ENCODE measurements around the gene SYT6. TPM values are rescaled to one million over a fixed set of nuclear protein-coding genes. Genes with fewer than 3 reads are reported as not detected.

Gene SYT6, protein sequence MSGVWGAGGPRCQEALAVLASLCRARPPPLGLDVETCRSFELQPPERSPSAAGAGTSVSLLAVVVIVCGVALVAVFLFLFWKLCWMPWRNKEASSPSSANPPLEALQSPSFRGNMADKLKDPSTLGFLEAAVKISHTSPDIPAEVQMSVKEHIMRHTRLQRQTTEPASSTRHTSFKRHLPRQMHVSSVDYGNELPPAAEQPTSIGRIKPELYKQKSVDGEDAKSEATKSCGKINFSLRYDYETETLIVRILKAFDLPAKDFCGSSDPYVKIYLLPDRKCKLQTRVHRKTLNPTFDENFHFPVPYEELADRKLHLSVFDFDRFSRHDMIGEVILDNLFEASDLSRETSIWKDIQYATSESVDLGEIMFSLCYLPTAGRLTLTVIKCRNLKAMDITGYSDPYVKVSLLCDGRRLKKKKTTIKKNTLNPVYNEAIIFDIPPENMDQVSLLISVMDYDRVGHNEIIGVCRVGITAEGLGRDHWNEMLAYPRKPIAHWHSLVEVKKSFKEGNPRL
- not detected for total RNA-seq

DNA sequence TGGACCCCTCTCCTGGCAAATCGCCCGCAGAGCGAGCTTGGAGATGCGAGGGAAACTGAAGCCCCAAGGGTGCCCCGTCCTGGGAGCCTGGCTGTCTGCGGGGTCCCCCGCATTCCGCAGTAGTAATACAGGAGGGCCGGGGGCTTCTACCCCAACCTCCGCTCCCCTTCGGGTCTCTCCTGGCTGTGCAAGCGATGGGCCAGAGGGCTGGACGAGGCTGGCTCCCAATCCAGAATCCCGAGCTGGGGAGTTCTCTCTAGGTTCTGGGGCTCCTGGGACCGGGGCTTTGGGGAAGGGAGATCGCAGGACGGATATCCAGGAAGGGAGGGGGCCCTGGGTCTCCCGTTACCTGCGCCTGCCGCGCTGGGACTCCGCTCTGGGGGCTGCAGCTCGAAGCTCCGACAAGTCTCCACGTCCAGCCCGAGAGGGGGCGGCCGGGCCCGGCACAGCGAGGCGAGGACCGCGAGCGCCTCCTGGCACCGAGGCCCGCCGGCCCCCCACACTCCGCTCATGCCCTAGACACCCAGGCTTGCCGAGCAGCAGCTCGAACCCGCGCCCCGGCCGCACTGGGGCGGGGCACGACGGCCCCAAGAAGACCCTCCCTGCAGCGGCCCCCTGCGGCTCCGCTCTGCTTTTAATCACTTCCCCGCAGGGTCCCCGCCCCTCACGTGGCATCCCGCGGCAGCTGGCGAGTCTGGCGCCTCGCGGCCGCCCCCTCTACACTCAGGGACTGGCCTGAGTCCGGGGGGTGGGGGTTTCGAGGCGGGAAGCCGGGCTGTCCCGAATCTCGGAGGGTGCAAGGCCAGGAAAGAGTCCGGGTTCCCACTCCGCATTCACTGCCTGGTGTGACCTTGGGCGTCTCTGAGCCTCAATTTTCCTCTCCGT, at the start of gene SYT6:
Gene SYT6 (minus strand): TSS at position 609 of the 885 bp plus-strand sequence. CDS start 97 bp downstream, at position 512.
- ChIA-PET POLR2A (no interaction called here), CTCF (interaction anchor here (0.9 to 1.9 kb wide), 3 partner anchors 61 to 318 kb away, joined by 3 to 9 read pairs (median 3); no protein-coding TSS in a partner anchor)
- H3K4me3 Mint-ChIP-seq: peak within 1 kb of the TSS; percentile 18

DNA sequence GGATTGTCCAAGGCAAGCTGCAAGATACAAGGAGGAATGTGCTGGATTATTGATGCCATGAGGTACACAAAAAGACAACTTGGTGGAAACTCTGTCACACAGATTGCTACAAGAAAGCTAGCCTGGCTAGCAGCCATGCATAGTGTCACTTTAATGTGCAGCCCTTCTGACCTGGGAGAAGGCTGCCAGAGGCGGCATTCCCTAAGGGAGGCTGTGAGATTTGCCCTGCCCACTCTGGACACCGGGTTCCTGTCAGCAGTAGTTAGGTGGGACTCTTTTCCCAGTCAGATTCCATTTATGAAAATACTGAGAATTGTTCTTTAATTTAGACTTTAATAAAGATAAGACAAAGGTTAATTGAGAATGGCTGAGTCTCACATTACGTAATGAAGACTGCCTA, 47.8 kb upstream of the SYT6 start:
- Mint-ChIP-seq H3K4me1 (ENCODE audit: low read depth) (no peaks in the 10 kb centered on the region), H3K9me3 (no peaks in the 10 kb centered on the region), H3K27me3 (peaks cover 18% of the 10 kb centered on the region), H3K4me3 (no peak overlapping the region), H3K36me3 (no peaks in the 10 kb centered on the region), H3K27ac (no peak overlapping the region)
- intact Hi-C loops (cut with micrococcal nuclease): no loop called here
- no peak for DNase-seq
- ChIA-PET POLR2A (no interaction called here), CTCF (no interaction called here)

More for the DNA sequence above, at the start of gene SYT6:
- Mint-ChIP-seq H3K4me1 (ENCODE audit: low read depth) (peaks cover 9% of the 10 kb centered on the region), H3K27me3 (peaks cover 65% of the 10 kb centered on the region), H3K27ac (no peak within 1 kb of the TSS), H3K36me3 (no peaks in the 10 kb centered on the region), H3K9me3 (no peaks in the 10 kb centered on the region)
- intact Hi-C loops (cut with micrococcal nuclease): no loop called here
- no peak for DNase-seq

DNA sequence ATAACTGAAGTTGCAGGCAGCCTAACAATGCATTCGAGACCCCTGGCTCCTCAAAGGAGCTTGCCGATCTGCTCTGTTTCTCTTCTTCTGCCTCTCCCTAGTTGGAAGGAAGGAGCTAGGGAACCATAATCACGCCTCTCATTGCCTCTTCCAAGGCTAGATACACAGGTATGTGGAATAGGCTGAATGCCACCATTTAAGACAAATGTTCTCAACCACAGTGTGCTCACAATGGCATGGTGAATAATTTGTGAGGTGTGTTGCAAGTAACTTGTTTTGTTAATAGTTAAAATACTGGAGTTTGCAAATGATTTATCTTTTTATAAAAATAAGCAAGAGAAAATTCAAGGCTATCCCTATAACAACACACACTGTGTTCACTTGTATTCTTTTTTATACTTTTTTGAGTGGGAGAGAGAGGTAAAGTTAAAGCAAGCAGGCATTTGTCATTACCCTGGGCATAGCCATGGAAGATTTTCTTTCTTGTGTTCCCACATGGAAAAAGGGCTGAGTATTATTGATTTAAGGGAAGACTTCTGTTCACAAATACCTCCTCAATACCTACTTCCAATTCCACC, 45.4 kb upstream of the SYT6 start:
- no peak overlapping the region for H3K4me3 Mint-ChIP-seq
- peaks cover 5% of the 10 kb centered on the region for H3K36me3 Mint-ChIP-seq

DNA sequence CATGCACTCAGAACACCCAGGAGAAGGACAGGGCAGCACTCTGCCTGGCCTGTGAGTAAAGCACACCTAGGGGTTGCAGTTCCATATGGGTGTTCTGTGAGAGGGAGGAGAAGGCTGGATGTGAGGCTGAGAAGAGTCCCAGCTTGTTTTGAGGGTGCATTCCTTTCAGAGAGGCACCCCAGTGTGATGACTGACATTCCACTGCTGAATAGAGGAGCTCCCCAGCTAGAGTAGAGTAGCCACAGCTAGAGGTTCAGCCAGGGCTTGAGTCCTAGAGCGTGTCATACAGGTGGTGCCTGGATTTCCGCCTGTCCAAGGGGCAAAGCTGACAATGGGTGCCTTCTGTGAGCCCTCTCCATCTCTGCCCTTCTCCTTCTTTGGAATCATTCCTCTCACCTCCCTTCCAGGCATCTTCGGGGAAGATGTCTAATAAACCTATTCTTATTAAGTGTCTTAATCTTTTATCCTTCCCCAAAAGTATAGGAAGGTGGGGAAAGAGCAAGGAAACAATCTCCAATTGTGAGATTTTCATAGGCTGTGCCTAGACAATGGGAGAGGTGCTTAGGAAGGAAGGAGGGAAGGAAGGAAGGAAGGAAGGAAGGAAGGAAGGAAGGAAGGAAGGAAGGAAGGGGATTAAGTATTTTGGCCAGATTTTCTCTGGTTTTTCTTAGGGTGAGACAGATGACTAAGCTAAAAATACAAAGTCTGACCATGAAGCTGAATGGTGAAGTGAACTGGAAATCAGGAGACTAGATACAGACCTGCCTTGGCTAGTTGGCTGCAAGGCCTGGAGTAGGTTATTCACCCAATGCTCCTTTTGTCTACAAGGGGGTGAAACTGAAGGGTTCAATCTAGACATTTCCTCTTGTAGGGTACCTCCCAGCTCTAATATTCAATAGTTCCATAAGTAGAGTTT, 43.6 kb upstream of the SYT6 start:
- Mint-ChIP-seq H3K36me3 (peaks cover 5% of the 10 kb centered on the region), H3K4me1 (ENCODE audit: low read depth) (no peaks in the 10 kb centered on the region), H3K27me3 (peaks cover 36% of the 10 kb centered on the region), H3K4me3 (no peak overlapping the region), H3K27ac (no peak overlapping the region), H3K9me3 (peaks cover 6% of the 10 kb centered on the region)
- ChIA-PET CTCF (no interaction called here), POLR2A (no interaction called here)
- no peak for DNase-seq
- intact Hi-C loops (cut with micrococcal nuclease): no loop called here

More for the DNA sequence above, 45.4 kb upstream of the SYT6 start:
- Mint-ChIP-seq H3K4me1 (ENCODE audit: low read depth) (no peaks in the 10 kb centered on the region), H3K9me3 (peaks cover 6% of the 10 kb centered on the region), H3K27ac (no peak overlapping the region), H3K27me3 (peaks cover 31% of the 10 kb centered on the region)
- DNase-seq: no peak
- POLR2A ChIA-PET: no interaction called here
- intact Hi-C loops (cut with micrococcal nuclease): no loop called here
- CTCF ChIA-PET: no interaction called here

DNA sequence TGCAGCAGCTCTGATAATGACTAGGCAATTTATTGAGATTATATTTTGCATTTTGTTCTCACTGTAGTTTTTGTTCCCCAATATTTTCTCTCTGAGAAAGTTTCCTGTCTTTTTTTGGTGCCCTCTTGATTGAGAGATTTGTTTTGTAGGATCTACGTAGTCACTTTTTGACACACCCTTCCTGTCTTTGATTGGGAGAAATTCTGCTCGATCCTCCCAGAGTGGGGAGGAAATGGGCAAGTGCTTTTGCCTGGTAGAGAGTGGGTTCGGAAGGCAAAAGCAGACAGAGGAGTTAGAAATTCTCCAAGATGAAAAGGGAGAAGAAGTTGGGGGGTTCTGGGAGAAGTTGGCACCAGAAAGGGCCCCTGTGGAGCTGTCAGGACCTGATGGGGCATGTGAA, 42.1 kb upstream of the SYT6 start:
- no peak overlapping the region for H3K4me3 Mint-ChIP-seq
- no peaks in the 10 kb centered on the region for H3K4me1 Mint-ChIP-seq (ENCODE audit: low read depth)
- CTCF ChIA-PET: no interaction called here
- peaks cover 34% of the 10 kb centered on the region for H3K27me3 Mint-ChIP-seq
- no peak for DNase-seq
- POLR2A ChIA-PET: no interaction called here
- H3K36me3 Mint-ChIP-seq: peaks cover 5% of the 10 kb centered on the region
- H3K9me3 Mint-ChIP-seq: peaks cover 6% of the 10 kb centered on the region
- no peak overlapping the region for H3K27ac Mint-ChIP-seq
- intact Hi-C loops (cut with micrococcal nuclease): no loop called here

DNA sequence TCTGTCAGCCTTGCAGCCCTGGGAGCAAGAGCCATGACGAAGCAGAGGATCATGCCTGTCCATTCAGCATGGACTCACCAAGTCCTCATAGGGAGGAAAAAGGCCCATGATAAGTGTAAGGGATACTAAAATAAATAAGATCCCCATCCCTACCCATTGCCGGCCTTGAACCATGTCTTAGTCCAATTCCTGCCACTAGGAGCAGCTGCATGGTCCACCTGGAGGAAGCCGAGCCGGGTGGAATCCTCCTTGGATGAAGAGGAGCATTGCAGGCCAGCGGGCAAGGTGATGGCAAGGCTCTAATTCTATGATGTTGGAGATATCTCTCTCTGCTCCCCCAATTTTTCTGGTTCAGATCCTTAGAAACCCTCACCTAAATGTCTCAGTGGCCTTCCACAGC, 38.7 kb upstream of the SYT6 start:
- no peaks in the 10 kb centered on the region for H3K4me1 Mint-ChIP-seq (ENCODE audit: low read depth)
- H3K27me3 Mint-ChIP-seq: peaks cover 25% of the 10 kb centered on the region
- DNase-seq: no peak
- no peak overlapping the region for H3K27ac Mint-ChIP-seq
- H3K4me3 Mint-ChIP-seq: no peak overlapping the region
- POLR2A ChIA-PET: no interaction called here
- intact Hi-C loops (cut with micrococcal nuclease): no loop called here
- H3K9me3 Mint-ChIP-seq: peaks cover 6% of the 10 kb centered on the region
- CTCF ChIA-PET: no interaction called here
- peaks cover 5% of the 10 kb centered on the region for H3K36me3 Mint-ChIP-seq

DNA sequence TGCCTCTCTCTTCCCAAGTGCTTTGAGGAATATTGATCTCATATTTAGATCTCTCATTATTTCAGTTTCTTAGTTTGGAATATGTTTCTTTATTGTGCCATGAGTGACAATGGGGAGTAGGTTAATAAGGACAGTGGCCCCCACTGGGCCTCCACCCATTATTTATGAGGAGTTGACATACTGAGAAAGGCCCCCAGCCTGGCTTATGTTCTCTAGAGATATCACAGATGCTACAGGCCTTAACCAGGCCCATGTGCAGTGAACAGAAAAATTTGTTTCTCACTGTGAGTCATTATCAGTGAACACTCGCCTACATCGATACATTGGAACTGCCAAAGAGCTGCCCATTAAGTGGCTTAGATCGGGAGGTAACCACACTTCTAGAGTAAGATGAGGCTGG, 35.7 kb upstream of the SYT6 start:
- peaks cover 2% of the 10 kb centered on the region for H3K36me3 Mint-ChIP-seq
- no peak overlapping the region for H3K4me3 Mint-ChIP-seq
- ChIA-PET CTCF (no interaction called here), POLR2A (no interaction called here)
- H3K4me1 Mint-ChIP-seq (ENCODE audit: low read depth): no peaks in the 10 kb centered on the region
- DNase-seq: no peak
- intact Hi-C loops (cut with micrococcal nuclease): no loop called here
- peaks cover 3% of the 10 kb centered on the region for H3K9me3 Mint-ChIP-seq
- no peak overlapping the region for H3K27ac Mint-ChIP-seq
- peaks cover 9% of the 10 kb centered on the region for H3K27me3 Mint-ChIP-seq

DNA sequence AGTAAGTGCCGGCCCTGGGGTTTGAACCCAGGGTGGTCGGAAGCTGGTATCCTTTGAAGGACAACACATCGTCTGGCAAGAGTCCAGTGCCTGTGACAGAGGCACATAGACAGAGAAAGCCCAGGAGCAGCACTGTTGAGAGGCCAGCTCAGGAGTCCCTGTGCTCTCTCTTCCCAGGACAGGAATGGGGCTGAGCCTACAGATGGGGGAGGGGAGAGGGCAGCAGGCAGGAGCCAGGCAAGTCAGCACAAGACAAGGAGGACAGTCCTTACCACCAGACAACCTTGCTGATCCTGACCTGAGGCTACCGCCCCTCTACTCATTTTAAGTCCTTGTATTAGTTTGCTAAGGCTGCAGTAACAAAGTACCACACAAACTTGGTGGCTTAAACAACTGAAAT, 27.7 kb upstream of the SYT6 start:
- no peak for DNase-seq
- H3K4me1 Mint-ChIP-seq (ENCODE audit: low read depth): no peaks in the 10 kb centered on the region
- no peaks in the 10 kb centered on the region for H3K27me3 Mint-ChIP-seq
- H3K27ac Mint-ChIP-seq: no peak overlapping the region
- ChIA-PET POLR2A (no interaction called here), CTCF (no interaction called here)
- intact Hi-C loops (cut with micrococcal nuclease): no loop called here
- no peak overlapping the region for H3K4me3 Mint-ChIP-seq
- peaks cover 4% of the 10 kb centered on the region for H3K9me3 Mint-ChIP-seq
- H3K36me3 Mint-ChIP-seq: no peaks in the 10 kb centered on the region

DNA sequence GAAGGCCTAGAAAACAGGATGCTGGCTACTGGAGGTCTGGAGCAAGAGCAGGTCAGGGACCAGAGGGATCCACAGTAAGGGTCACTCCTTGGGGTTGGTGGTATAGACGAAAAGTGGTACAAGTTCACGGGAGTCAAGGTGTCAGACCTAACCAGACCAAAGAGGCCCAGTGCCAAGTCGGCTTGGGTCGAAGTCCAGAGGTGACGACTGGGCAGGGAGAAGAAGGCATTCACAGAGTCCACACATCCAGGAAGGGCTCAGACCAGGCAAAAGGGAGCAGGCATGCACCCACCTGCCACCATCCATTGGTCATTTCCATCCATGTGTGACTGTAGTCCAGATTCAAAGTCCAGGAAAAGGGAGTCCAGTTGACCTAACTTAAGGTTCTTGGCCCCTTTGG, 27.1 kb upstream of the SYT6 start:
- Mint-ChIP-seq H3K27ac (no peak overlapping the region), H3K27me3 (no peaks in the 10 kb centered on the region), H3K4me3 (no peak overlapping the region), H3K36me3 (no peaks in the 10 kb centered on the region), H3K9me3 (peaks cover 4% of the 10 kb centered on the region), H3K4me1 (ENCODE audit: low read depth) (no peaks in the 10 kb centered on the region)
- intact Hi-C loops (cut with micrococcal nuclease): no loop called here
- POLR2A ChIA-PET: no interaction called here
- DNase-seq: no peak
- CTCF ChIA-PET: no interaction called here

DNA sequence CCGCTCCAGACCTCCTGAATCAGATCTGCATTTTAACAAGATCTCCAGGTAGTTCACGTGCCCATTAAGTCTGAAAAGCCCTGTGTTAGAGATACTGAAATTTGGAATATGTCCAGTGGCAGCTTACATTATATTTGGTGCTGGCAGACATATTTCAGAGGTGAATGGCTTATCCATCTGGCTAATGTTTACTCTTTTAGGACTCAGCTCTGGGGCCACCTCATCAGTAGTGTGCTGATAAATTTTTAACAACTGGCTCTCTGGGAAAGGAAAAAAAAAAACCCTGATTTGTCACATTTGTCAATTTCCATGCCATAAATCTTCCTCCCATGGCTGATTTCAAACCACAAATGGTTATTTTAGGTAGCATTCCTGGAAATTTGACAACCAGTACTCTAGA, 25.3 kb upstream of the SYT6 start:
- H3K4me1 Mint-ChIP-seq (ENCODE audit: low read depth): no peaks in the 10 kb centered on the region
- intact Hi-C loops (cut with micrococcal nuclease): no loop called here
- H3K27me3 Mint-ChIP-seq: no peaks in the 10 kb centered on the region
- POLR2A ChIA-PET: no interaction called here
- H3K36me3 Mint-ChIP-seq: no peaks in the 10 kb centered on the region
- H3K9me3 Mint-ChIP-seq: no peaks in the 10 kb centered on the region
- no peak overlapping the region for H3K27ac Mint-ChIP-seq
- no peak overlapping the region for H3K4me3 Mint-ChIP-seq
- CTCF ChIA-PET: no interaction called here
- no peak for DNase-seq

DNA sequence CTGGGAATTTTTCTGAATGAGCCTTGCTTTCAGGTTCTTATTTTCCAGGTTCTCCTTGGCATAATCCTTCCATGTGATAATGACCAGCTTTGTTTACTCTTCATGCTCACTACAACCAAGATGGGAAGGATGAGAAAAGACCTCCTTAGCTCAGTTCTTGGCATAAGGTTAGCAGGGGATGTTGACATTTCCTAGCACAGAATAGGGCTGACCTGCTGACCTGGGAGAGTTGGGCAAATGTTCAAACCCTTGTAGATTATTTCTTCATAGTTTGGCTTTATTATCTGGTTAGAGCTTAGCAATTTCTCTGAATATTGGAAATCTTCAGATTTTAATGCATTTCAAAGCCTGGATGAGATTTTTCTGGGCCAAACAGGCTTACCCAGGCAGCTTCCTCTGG, 23.6 kb upstream of the SYT6 start:
- no peak for DNase-seq
- POLR2A ChIA-PET: no interaction called here
- H3K4me1 Mint-ChIP-seq (ENCODE audit: low read depth): no peaks in the 10 kb centered on the region
- CTCF ChIA-PET: interaction anchor here (1.7 kb wide), 1 partner anchor 106 kb away, joined by 5 read pairs; no protein-coding TSS in a partner anchor
- intact Hi-C loops (cut with micrococcal nuclease): no loop called here
- H3K9me3 Mint-ChIP-seq: no peaks in the 10 kb centered on the region
- no peak overlapping the region for H3K4me3 Mint-ChIP-seq
- H3K36me3 Mint-ChIP-seq: no peaks in the 10 kb centered on the region
- H3K27me3 Mint-ChIP-seq: no peaks in the 10 kb centered on the region
- no peak overlapping the region for H3K27ac Mint-ChIP-seq

All from activated CD4-positive, alpha-beta memory T cell treated with anti-CD3 and anti-CD28 coated beads for 36 hours (primary cell).